ENCODE results near the gene GRAPL.
"Not testable (repeated sequence)": the region's sequence is repeated elsewhere in the genome, so short reads cannot be mapped to it uniquely, and the experiment has no call there.

The GRAPL gene

DNA sequence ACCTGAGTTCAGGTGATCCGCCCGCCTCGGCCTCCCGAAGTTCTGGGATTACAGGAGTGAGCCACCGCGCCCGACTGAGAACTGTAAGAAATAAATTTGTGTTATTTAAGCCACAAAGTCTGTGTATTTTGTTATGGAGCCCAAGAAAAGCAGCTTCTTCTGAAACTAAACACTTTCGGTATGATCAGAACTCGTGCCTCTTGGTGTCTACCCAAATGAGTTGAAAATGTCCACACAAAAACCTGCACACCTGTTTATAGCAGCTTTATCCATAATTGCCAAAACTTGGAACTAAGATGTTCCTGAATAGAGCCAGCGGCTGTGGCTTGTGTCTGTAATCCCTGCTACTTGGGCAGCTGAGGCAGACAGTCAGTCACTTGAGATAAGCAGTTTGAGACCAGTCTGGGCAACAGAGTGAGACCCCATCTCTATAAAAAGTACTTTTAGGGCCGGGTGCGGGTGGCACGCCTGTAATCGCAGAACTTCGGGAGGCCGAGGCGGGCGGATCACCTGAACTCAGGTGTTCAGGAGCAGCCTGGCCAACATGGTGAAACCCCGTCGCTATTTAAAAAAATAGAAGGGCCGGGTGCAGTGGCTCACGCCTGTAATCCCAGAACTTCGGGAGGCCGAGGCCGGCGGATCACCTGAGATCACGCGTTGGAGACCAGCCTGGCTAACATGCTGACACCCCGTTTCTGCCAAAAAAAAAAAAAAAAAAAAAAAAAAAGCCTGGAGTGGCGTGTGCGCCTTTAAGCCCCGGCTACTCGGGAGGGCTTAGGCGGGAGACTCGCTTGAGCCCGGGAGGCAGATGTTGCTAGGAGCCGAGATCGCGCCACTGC lies 61.7 kb downstream of the GRAPL start:
- not testable (repeated sequence) for DNase-seq (ENCODE audit: low read depth in 3 of 3)

DNA sequence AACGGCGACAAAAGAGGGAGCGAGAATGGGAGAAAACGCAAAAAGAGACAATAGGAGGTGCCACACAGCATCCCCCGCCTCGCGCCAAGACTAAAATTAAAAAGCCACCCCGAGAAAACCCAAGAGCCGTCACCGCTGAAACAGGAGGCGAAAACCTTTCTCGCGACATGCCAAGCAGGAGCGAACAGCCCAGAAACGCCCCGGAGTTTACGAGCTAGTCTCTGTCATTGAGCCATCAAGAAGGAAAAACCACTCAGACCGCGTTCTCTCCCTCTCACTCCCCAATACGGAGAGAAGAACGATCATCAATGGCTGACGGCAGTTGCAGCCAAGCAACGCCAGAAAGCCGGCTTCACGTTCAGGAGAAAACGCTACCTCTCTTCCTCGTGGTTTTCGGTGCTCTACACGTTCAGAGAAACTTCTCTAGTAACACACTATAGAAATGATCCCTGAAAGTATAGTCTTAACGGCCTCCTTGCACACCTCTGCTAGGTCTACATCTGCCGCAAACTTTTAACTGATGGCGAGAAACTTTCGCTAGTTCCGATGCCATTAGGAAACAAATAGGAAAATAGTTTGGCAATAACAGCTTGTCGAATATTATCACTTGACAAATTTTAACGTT lies 62.5 kb downstream of the GRAPL start:
- DNase-seq (ENCODE audit: low read depth in 3 of 3): not testable (repeated sequence)

DNA sequence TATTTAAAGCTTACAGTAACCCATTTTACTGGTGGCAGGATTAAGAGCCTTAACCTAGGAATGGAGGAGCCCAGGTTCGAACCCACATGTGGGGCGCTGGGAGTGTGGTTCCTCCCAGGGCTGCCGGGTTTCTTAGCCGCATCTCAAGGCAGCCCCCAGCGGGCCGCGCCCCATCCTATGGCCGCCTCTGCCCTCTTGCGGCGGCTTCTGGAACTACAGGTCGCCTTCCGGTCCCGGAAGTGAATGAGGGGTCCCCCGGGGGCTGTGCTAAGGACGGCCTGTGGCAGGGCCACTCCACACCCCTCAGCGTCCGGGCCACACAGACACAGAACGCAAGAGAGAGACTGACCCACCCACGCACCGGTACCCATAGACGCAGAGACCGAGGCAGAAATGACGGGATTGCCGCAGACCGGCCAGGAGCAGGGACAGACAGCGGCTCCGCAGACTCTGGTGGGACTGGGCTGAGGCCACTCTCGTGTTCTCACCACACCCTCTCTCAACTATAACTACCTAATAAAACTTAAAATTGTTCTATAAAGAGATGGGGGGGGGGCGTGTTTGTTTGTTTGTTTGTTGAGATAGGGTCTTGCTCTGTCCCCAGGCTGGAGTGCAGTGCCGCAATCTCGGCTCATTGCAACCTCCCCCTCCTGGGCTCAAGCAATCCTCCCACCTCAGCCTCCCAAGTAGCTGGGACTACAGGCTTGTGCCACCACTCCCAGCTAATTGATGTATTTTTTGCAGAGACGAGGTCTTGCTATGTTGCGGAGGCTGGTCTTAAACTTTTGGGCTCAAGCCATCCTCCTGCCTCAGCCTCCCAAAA lies 69.2 kb downstream of the GRAPL start:
- DNase-seq (ENCODE audit: low read depth in 3 of 3): peak in 2 of 3 experiments; percentile 3 to 22

DNA sequence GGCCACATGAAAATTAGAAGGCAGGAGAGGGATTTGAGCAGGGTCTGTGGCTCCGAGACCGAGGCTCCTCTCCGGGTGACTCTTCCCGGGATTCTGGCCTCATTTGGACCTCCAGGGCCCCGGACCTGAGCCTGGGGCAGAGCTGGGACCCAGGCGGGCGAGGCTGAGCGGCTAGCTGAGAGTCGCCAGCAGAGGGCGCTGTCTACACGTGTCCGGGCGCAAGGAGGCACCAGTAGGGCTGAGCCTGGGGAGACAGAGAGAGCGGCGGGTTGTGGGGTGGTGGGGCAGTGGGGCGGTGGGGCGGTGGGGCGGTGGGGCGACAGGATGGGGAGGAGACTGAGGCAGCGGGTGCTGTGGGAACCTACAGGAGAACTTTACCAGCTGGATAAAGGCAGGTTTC lies 75.1 kb downstream of the GRAPL start:
- not testable (repeated sequence) for DNase-seq (ENCODE audit: low read depth in 3 of 3)

DNA sequence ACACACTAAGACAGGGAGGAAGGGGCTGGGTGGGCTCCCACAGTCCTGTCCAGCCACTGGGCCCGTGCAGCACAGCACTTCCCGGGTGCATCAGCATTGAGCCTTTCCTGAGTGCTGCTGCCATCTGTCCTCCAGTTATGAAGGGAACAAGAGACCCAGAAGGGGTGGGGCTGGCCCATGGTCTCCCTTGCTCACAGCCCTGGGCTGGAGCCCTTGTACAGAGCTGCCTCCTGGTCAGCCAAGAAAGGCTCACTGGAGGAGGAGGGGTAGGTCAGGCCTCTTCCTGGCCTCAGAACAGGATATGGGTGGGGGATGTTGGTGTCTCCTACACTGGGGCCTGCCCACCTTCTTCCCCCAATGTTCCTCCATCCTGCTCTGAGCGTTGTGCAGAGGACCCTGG lies 76.0 kb downstream of the GRAPL start:
- not testable (repeated sequence) for DNase-seq (ENCODE audit: low read depth in 3 of 3)

All from stimulated activated CD4-positive, alpha-beta T cell treated with anti-CD3 and anti-CD28 coated beads, TNF-alpha, amount 100 ng/mL, for 4 hours (primary cell).